A549 (cell line): ENCODE results near the gene BMPR2. TPM values are rescaled to one million over a fixed set of nuclear protein-coding genes. Genes with fewer than 3 reads are reported as not detected.

Source experiments
- ATAC-seq, 2 experiments: fragments of 200-7000 bp in 1 of 2; fragments of >200 bp in 1 of 2; cut with Nextera tagmentation in 1 of 2; cut with Tn5 transposase in 1 of 2; 3 replicates each; pipeline versions ENCODE4 v1.8.0 to v1.9.1; 2018 to 2020; ENCODE audit warnings: mild to moderate bottlenecking in 1 of 2, moderate library complexity in 1 of 2
- CTCF ChIA-PET: fragments of 300-600 bp; sonication (Branson Sonifier 250); formaldehyde crosslinking; extraction: SDS; loops from one replicate; lab custom pipeline; 2021; ENCODE audit warnings: antibody characterized with exemption, inconsistent platforms; lab: Yijun Ruan, JAX
- POLR2A ChIA-PET: fragments of 350-600 bp; formaldehyde crosslinking; extraction: SDS; loops from one replicate; lab custom pipeline; 2021; ENCODE audit warnings: antibody characterized with exemption, inconsistent platforms; lab: Yijun Ruan, JAX
- DNase-seq, 2 experiments: peaks; one replicate each; pipeline versions ENCODE4 v3.0.0 to v3.0.0-alpha.2; 2011 to 2016; ENCODE audit warnings: low read depth in 1 of 2, low spot score in 1 of 2
- FAIRE-seq: peaks from 2 replicates; lab custom pipeline; 2011; peaks lifted over from hg19 to GRCh38; lab: Jason Lieb, UNC
- H3K27ac ChIP-seq, 2 experiments: fragments of >200 bp; sonication (Bioruptor Twin); formaldehyde crosslinking; 3 replicates each; pipeline ENCODE4 v1.5.1; 2016 to 2017
- H3K4me1 ChIP-seq: fragments of >200 bp; sonication (Bioruptor Twin); formaldehyde crosslinking; 3 replicates; pipeline ENCODE4 v1.6.1; 2016
- H3K4me2 ChIP-seq: fragments of >200 bp; sonication (Bioruptor Twin); formaldehyde crosslinking; 3 replicates; pipeline ENCODE4 v1.6.1; 2016
- H3K4me3 ChIP-seq: fragments of >200 bp; sonication (Bioruptor Twin); formaldehyde crosslinking; 3 replicates; pipeline ENCODE4 v1.5.1; 2016
- H3K9me3 ChIP-seq: fragments of >200 bp; sonication (Bioruptor Twin); formaldehyde crosslinking; 3 replicates; pipeline ENCODE4 v1.6.1; 2016
- CHD4 ChIP-seq: fragments of 200-600 bp; sonication (generic); IDR thresholded peaks from 2 replicates; pipeline ENCODE4 v1.6.1; 2016; ENCODE audit warnings: antibody characterized with exemption, mild to moderate bottlenecking, borderline replicate concordance
- E2F6 ChIP-seq: IDR thresholded peaks from 2 replicates; pipeline ENCODE4 v1.6.1; 2012; ENCODE audit warnings: low read depth, borderline replicate concordance
- ELK1 ChIP-seq: fragments of 150-350 bp; IDR thresholded peaks from 2 replicates; pipeline ENCODE4 v1.6.1; 2014; ENCODE audit warnings: low read depth, mild to moderate bottlenecking, low read length
- FOSB ChIP-seq: fragments of 250-450 bp; sonication (Bioruptor Pico); IDR thresholded peaks from 2 replicates; pipeline ENCODE4 v1.5.0; 2020; ENCODE audit warnings: mild to moderate bottlenecking, moderate library complexity
- FOXS1 ChIP-seq: fragments of 250-450 bp; sonication (Bioruptor Pico); IDR thresholded peaks from 2 replicates; pipeline ENCODE4 v1.5.0; 2020; ENCODE audit warnings: mild to moderate bottlenecking, moderate library complexity
- HDAC2 ChIP-seq: fragments of 200-600 bp; sonication (generic); IDR thresholded peaks from 2 replicates; pipeline ENCODE4 v1.6.1; 2016
- HMGXB4 ChIP-seq: fragments of 250-450 bp; sonication (Bioruptor Pico); IDR thresholded peaks from 2 replicates; pipeline ENCODE4 v1.5.0; 2021; ENCODE audit warnings: mild to moderate bottlenecking, moderate library complexity, borderline replicate concordance
- HOXA7 ChIP-seq: fragments of 250-450 bp; sonication (Bioruptor Pico); IDR thresholded peaks from 2 replicates; pipeline ENCODE4 v1.5.0; 2020; ENCODE audit warnings: mild to moderate bottlenecking, moderate library complexity
- MAZ ChIP-seq: fragments of 150-350 bp; IDR thresholded peaks from 2 replicates; pipeline ENCODE4 v1.6.1; 2014; ENCODE audit warnings: antibody characterized with exemption, low read depth, low read length, borderline replicate concordance
- MYC ChIP-seq: IDR thresholded peaks from 2 replicates; pipeline ENCODE4 v1.6.1; 2012; ENCODE audit warnings: mild to moderate bottlenecking, inconsistent platforms, low read length, improper control_type of control experiment, borderline replicate concordance
- NPAS2 ChIP-seq: fragments of 250-450 bp; sonication (Bioruptor Pico); IDR thresholded peaks from 2 replicates; pipeline ENCODE4 v1.8.0; 2022; ENCODE audit warnings: mild to moderate bottlenecking, moderate library complexity, borderline replicate concordance
- PHF8 ChIP-seq: fragments of 200-600 bp; sonication (generic); IDR thresholded peaks from 2 replicates; pipeline ENCODE4 v1.6.1; 2016; ENCODE audit warnings: low read depth, mild to moderate bottlenecking, antibody characterized with exemption, moderate library complexity, borderline replicate concordance
- POLR2A ChIP-seq: IDR thresholded peaks from 2 replicates; pipeline ENCODE4 v1.6.1; 2012; ENCODE audit warnings: mild to moderate bottlenecking, low read length
- POLR2AphosphoS2 ChIP-seq: conservative IDR thresholded peaks from 2 replicates; pipeline ENCODE4 v1.6.1; 2012; ENCODE audit warnings: low read length, improper control_type of control experiment, inconsistent platforms
- RARB ChIP-seq: fragments of 250-450 bp; sonication (Bioruptor Pico); IDR thresholded peaks from 2 replicates; pipeline ENCODE4 v1.8.0; 2021; ENCODE audit warnings: mild to moderate bottlenecking, moderate library complexity
- REST ChIP-seq: fragments of 200-600 bp; sonication (generic); IDR thresholded peaks from 2 replicates; pipeline ENCODE4 v1.6.1; 2016; ENCODE audit warnings: antibody characterized with exemption, mild to moderate bottlenecking, moderate library complexity
- RFX5 ChIP-seq: fragments of 450-650 bp; IDR thresholded peaks from 2 replicates; pipeline ENCODE4 v1.7.1; 2014; ENCODE audit warnings: antibody characterized with exemption, mild to moderate bottlenecking, moderate library complexity
- RNF2 ChIP-seq: fragments of 200-600 bp; sonication (generic); IDR thresholded peaks from 2 replicates; pipeline ENCODE4 v1.6.1; 2016; ENCODE audit warnings: low read depth, mild to moderate bottlenecking, antibody characterized with exemption, moderate library complexity, borderline replicate concordance
- SMC3 ChIP-seq: fragments of >200 bp; sonication (Bioruptor Twin); formaldehyde crosslinking; IDR thresholded peaks from 3 replicates; pipeline ENCODE4 v1.6.1; 2018; ENCODE audit warnings: inconsistent platforms
- SREBF2 ChIP-seq: fragments of 450-650 bp; IDR thresholded peaks from 2 replicates; pipeline ENCODE4 v1.6.1; 2014; ENCODE audit warnings: mild to moderate bottlenecking, moderate library complexity
- TFCP2L1 ChIP-seq: fragments of 250-450 bp; sonication (Bioruptor Pico); IDR thresholded peaks from 2 replicates; pipeline ENCODE4 v1.5.0; 2021; ENCODE audit warnings: mild to moderate bottlenecking
- ZC3H11A ChIP-seq: fragments of 450-650 bp; IDR thresholded peaks from 2 replicates; pipeline ENCODE4 v1.6.1; 2014; ENCODE audit warnings: antibody characterized with exemption, mild to moderate bottlenecking
- ZFP36 ChIP-seq: fragments of 450-650 bp; IDR thresholded peaks from 2 replicates; pipeline ENCODE4 v1.6.1; 2014; ENCODE audit warnings: borderline replicate concordance; ENCODE audit not compliant: partially characterized antibody
- ZSCAN20 ChIP-seq: fragments of 250-450 bp; sonication (Bioruptor Pico); IDR thresholded peaks from 2 replicates; pipeline ENCODE4 v1.8.0; 2022; ENCODE audit warnings: mild to moderate bottlenecking, moderate library complexity
- WGBS: methylation state at CpG from one replicate; pipeline ENCODE4 v1.1.6; 2017; ENCODE audit errors: missing lambda C conversion rate; 5-methylcytosine and 5-hydroxymethylcytosine counted together
- polyA plus RNA-seq, 4 experiments: library from polyadenylated mRNA; depleted of rRNA in 3 of 4; stranded (reverse); fragments of >200 nt; fragmentation: RNase III in 1 of 4; extraction: RNeasy Plus Mini Kit Qiagen cat#74134 plus additional on column Dnase treatment in 1 of 4; gene quantifications; 2 replicates in 3 of 4; 3 replicates in 1 of 4; pipeline ENCODE4 v1.2.3, GENCODE V29; 2011 to 2017

Gene BMPR2
- polyA plus RNA-seq, 2 of the 4 experiments (the other 2 are of a cell fraction): 13.9 to 46.3 TPM

GRCh38 chr2:202604699-202605098 lies 228.6 kb downstream of the BMPR2 start:
- FAIRE-seq (no peak), DNase-seq (no peak), ATAC-seq (no peak)
- H3K4me3 ChIP-seq: no peak overlapping the region
- TF ChIP-seq HMGXB4 (CRISPR knock-in tag) (no peak), SREBF2 (no peak), E2F6 (no peak), HOXA7 (no peak), FOXS1 (CRISPR knock-in tag) (no peak), ELK1 (no peak), NPAS2 (CRISPR knock-in tag) (no peak), ZSCAN20 (no peak), RNF2 (no peak), MYC (no peak), POLR2AphosphoS2 (no peak), PHF8 (no peak), TFCP2L1 (CRISPR knock-in tag) (no peak), RARB (CRISPR knock-in tag) (no peak), ZFP36 (no peak)
- TF ChIP-seq, all 56 proteins: peak for 0
- CTCF ChIA-PET: no interaction called here
- 93% methylated on average over 4 of the region's 4 CpGs for WGBS
- Histone ChIP-seq H3K9me3 (no peaks in the 10 kb centered on the region), H3K27ac (no peak overlapping the region), H3K4me2 (no peak overlapping the region), H3K4me1 (no peaks in the 10 kb centered on the region)
- POLR2A ChIA-PET: no interaction called here

- Histone ChIP-seq H3K4me1 (no peaks in the 10 kb centered on the region), H3K9me3 (no peaks in the 10 kb centered on the region), H3K27ac (no peak overlapping the region), H3K4me3 (no peak overlapping the region), H3K4me2 (no peak overlapping the region)
- ChIA-PET POLR2A (no interaction called here), CTCF (no interaction called here)
- ATAC-seq (no peak), FAIRE-seq (no peak), DNase-seq (no peak)
- 82% methylated on average over 1 of the region's 1 CpG for WGBS
- TF ChIP-seq PHF8: no peak
Observed at GRCh38 chr2:202605174-202605573, 229.0 kb downstream of the BMPR2 start.

GRCh38 chr2:202608142-202608852 lies 232.2 kb downstream of the BMPR2 start:
- Histone ChIP-seq H3K4me3 (no peak overlapping the region), H3K27ac (no peak overlapping the region), H3K9me3 (no peaks in the 10 kb centered on the region), H3K4me2 (no peak overlapping the region), H3K4me1 (no peaks in the 10 kb centered on the region)
- ATAC-seq (no peak), FAIRE-seq (no peak), DNase-seq (no peak)
- ChIA-PET CTCF (interaction anchor here (1.0 kb wide), 1 partner anchor 20 kb away, joined by 3 read pairs; no protein-coding TSS in a partner anchor), POLR2A (no interaction called here)
- no peak for TF ChIP-seq HDAC2
- no peak for TF ChIP-seq MAZ
- no peak for TF ChIP-seq POLR2A
- no peak for TF ChIP-seq FOSB (CRISPR knock-in tag)
- TF ChIP-seq CHD4: no peak
- TF ChIP-seq E2F6: no peak
- no peak for TF ChIP-seq FOXS1 (CRISPR knock-in tag)
- no peak for TF ChIP-seq SMC3
- no peak for TF ChIP-seq RFX5
- TF ChIP-seq NPAS2 (CRISPR knock-in tag): no peak
- no peak for TF ChIP-seq REST
- TF ChIP-seq ZC3H11A: no peak
- WGBS: 95% methylated on average over 2 of the region's 2 CpGs
